K562 (cell line): ENCODE data around the gene MRPL55.

ENCODE experiments used
- BRD4 ChIP-seq: fragments of 200-600 bp; sonication (generic); IDR thresholded peaks from 2 replicates; pipeline ENCODE4 v1.6.1; 2017; ENCODE audit warnings: inconsistent platforms
- ZFX ChIP-seq: sonication (generic); formaldehyde crosslinking; IDR thresholded peaks from 2 replicates; pipeline ENCODE4 v1.8.0; 2022; ENCODE audit warnings: mild to moderate bottlenecking, missing genetic modification reagents, moderate library complexity

GRCh38 chr1:228088586-228089498 lies 20.3 kb downstream of the MRPL55 start:
- no peak for TF ChIP-seq BRD4
- TF ChIP-seq ZFX (CRISPR knock-in tag) = no peak
